Measurements from ENCODE around the gene FKBP10.

The FKBP10 gene

GRCh38 chr17:41782142-41782541 is 30.7 kb upstream of the FKBP10 start:
- no peak for DNase-seq (ENCODE audit: low read depth in 2 of 2)

- no peak for DNase-seq (ENCODE audit: low read depth in 2 of 2)
Measured at GRCh38 chr17:41784207-41784744, 28.5 kb upstream of the FKBP10 start.

DNA sequence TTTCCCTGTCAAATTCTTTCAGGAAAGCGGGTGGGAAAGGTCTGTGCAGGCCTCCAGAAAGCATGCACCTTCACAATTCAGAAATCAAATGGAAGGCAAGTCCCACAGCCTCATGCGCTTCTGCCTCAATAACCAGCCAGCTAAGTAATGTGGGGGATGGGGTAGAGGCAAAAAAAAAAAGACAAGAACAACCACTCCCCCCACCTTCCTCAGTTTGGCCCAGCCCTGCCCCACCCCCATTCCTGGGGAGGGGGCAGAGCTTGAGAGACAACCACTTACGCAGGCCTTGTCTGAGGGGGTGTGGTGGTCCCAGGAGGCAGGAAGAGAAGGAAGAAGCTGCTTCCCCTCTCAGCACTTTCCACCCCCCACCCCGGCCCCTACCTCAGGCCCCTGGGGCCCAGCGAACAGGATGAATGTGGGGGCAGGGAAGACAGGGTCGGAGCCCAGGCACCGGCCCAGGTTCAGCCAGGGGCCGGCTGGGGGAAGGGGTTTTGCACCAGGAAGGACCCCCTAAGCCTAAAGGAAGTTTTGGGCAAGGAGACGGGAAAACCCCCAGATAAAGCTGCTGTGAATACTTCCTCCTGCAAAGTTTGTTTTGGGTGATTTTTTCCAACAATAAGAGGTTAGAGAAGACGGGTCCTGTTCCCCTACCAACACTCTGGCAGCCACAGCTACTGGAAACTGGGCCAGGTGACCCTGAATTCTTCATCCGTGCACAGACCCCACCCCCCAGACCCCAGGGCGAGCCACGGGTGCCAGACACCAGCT is 27.5 kb upstream of the FKBP10 start:
- DNase-seq (ENCODE audit: low read depth in 2 of 2): no peak

- no peak for DNase-seq (ENCODE audit: low read depth in 2 of 2)
Measured at GRCh38 chr17:41785859-41786226, 27.0 kb upstream of the FKBP10 start.

GRCh38 chr17:41786227-41787020 is 26.4 kb upstream of the FKBP10 start, which contains the start of gene JUP:
Gene JUP, minus strand, starts transcription at chr17:41786711. Its CDS starts 14,857 bp downstream, at chr17:41771854.
- peak; percentile 65 to 66 for DNase-seq (ENCODE audit: low read depth in 2 of 2)

DNA sequence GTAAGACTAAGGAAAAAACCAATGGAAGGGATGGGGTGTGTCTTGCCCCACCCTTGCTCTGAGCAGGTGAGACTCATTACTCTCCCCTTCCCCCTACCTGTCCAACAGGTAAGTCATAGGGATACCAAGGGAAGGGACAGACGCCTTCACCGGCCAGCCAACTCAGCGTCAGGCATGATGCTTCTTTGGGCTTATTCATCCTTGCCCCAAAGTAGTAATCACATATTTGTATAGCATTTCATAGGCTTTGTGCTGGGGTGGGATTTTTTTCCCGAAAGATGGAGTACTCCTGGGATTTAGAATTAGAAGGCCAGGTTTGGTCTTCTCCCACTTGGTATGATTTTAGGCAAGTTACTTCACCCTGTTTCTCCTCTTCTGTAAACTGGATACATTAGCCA is 25.8 kb upstream of the FKBP10 start:
- DNase-seq (ENCODE audit: low read depth in 2 of 2): no peak

GRCh38 chr17:41792845-41793783 is 19.7 kb upstream of the FKBP10 start:
- no peak for DNase-seq (ENCODE audit: low read depth in 2 of 2)

DNA sequence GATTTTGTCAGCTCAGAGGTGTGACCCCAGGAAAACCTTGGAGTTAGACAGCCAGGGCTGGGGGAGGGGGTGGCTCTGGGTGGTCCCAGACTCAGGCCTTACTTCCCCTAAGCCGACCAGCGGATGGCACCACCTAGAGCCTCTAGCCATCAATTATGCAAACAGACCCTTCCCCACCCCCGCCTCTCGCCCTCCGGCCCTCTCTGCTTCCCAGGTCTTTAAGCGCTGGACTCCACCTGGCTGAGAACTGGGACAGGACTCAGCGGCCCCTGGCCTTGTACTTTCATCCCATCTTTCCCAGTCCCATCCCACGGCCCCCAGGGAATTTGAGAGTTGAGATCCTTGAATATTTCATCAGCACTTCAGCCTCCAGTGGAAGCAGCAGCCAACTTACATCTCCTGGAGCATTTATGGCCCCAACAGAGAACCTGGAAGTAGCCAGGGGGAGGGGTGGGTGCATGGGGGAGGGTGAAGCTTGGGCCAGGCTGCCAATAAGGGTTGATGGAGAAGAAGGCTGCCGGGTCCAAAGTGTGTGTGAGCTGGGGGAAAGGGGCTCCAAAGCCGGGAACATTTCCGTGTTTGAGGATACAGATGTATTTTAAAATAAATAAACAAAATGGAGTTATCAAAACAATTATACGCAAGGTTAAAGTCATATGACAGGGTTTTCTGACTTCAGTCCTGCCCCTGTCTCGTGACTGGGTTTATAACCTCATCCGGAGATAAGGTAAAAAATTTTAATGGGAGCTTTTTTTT is 18.8 kb upstream of the FKBP10 start:
- DNase-seq (ENCODE audit: low read depth in 2 of 2): no peak

DNA sequence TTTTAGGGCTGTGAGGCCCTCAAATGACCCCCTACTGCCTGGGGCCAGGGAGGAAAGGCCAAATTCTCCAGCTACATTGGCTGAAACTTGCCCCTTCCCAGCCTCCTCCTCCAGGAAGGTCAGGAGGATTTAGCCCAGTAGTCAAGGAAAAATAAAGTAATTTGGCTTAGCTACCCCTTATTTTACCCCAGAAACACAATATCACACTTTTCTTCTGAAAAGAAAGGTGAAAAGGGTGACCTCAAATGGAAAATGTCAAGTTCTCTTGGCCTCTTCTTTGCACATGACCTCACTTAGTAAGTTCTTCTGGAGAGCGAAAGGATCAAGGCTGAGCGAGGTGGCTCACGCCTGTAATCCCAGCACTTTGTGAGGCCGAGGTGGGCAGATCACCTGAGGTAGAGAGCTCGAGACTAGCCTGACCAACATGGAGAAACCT is 18.2 kb upstream of the FKBP10 start:
- DNase-seq (ENCODE audit: low read depth in 2 of 2): no peak

DNA sequence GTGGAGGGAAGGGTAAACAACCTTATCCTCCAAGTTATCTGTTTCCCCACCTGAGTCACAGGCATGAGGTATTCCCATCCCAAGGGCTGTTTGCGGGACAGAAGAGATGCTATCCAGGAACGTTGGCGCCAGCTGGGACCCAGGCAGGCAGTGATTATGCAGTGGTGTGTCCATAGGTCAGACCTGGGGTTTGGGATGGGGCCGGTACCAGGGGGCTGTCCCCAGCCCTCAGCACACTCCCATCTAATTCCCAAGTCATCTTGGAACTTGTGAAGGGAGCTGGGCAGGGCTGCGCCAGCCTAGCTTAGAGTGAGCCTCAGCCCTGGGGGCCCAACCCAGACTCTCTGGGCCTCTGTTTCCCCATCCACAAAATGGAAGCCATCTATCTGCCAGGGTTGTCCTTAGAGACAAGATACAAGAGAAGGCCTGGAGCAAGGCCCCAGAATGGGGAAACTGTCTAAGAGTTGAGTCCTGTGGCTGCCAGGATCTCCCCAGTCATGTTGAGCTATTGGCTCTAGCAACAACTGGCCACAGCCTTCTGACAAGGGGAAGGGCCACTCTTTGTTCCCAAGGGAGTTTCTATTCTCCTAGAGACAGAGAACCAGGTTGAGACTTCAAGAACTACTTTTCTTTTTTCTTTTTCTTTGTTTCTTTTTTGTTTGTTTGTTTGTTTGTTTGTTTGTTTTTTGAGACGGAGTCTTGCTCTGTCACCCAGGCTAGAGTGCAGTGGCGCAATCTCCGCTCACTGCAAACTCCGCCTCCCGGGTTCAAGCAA is 16.5 kb upstream of the FKBP10 start:
- DNase-seq (ENCODE audit: low read depth in 2 of 2): no peak

- DNase-seq (ENCODE audit: low read depth in 2 of 2): no peak
Measured at GRCh38 chr17:41797377-41797776, 15.4 kb upstream of the FKBP10 start.

GRCh38 chr17:41799366-41799765 is 13.4 kb upstream of the FKBP10 start:
- no peak for DNase-seq (ENCODE audit: low read depth in 2 of 2)

- DNase-seq (ENCODE audit: low read depth in 2 of 2): no peak
Measured at GRCh38 chr17:41800601-41801373, 12.0 kb upstream of the FKBP10 start.

GRCh38 chr17:41801374-41802271 is 11.2 kb upstream of the FKBP10 start:
- DNase-seq (ENCODE audit: low read depth in 2 of 2): peak; percentile 46 to 60

DNA sequence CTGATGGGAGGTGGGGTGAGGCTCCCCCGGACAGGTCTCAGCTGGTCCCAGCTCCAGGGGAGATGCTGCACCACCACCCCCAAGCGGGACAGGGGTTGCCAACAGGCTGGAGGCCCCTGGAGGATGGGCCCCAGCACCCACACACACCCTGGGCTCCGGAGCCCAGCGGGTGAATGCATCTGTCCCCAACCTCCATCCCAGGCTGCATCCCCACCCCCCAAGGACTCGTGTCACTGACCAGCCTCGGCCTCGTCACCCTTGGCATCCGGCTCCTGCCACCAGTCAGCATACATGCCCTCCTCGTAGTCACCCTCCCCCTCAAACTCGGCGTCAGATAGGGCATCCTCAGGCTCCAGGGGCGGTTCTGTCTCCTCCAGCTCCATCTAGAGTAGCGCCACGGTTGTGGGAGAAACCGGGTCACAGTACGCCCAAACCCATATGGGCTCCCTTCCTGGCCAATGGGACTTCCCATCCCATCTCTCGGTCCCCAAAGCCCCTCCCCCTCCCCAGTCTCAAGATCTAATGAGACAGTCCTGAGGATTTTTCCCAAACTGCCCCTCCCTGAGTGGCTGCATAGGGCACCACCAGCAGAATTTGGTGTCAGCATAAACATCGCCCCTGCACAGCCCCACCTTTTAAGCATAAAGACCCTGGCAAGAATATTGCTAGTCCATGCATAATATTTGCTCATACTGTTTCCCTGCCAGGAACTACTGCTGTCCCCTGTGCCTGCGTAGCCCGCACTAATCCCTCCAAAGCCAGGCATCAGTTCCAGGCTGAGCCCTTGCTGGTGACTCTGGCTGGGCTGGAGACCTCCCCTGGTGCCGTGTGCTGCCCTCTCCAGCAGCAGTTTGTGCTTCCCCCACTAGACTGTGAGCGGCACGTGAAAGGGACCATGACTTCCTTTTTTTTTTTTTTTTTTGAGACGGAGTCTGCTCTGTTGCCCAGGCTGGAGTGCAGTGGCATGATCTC is 9.5 kb upstream of the FKBP10 start:
- DNase-seq (ENCODE audit: low read depth in 2 of 2): no peak

- no peak for DNase-seq (ENCODE audit: low read depth in 2 of 2)
Measured at GRCh38 chr17:41806685-41807445, 5.9 kb upstream of the FKBP10 start.
